Fibroblast of lung (primary cell): ENCODE results near the gene COL16A1.

Experiments
- CTCF ChIP-seq, 2 donors: IDR thresholded peaks in 1 of 2; conservative IDR thresholded peaks in 1 of 2; 1 replicate in 1 of 2; 2 replicates in 1 of 2; pipeline ENCODE4 v1.5.1; 2011 to 2012; ENCODE audit warnings: low read length in 2 of 2, control low read depth in 1 of 2, inconsistent platforms in 1 of 2, low read depth in 1 of 2, mild to moderate bottlenecking in 1 of 2
- EZH2 ChIP-seq: IDR thresholded peaks from 2 replicates; pipeline ENCODE4 v1.5.1; 2012; ENCODE audit warnings: low read length, control low read depth, mild to moderate bottlenecking; ENCODE audit errors: missing control alignments

GRCh38 chr1:31752258-31752657 is 48.4 kb upstream of the COL16A1 start:
- no peak for TF ChIP-seq EZH2
- TF ChIP-seq CTCF (conservative IDR thresholded peaks at IDR 0.05 in 1 of 2, IDR thresholded peaks at IDR 0.05 in 1 of 2; ENCODE audit: low read depth in 1 of 2, low read length in 2 of 2), result no peak
